NCI-H1436 (cell line): ENCODE results near the gene HMCN2.

ENCODE experiments used
- DNase-seq: peaks from one replicate; lab custom pipeline; 2025; lab: John Stamatoyannopoulos, UW

Gene HMCN2

DNA sequence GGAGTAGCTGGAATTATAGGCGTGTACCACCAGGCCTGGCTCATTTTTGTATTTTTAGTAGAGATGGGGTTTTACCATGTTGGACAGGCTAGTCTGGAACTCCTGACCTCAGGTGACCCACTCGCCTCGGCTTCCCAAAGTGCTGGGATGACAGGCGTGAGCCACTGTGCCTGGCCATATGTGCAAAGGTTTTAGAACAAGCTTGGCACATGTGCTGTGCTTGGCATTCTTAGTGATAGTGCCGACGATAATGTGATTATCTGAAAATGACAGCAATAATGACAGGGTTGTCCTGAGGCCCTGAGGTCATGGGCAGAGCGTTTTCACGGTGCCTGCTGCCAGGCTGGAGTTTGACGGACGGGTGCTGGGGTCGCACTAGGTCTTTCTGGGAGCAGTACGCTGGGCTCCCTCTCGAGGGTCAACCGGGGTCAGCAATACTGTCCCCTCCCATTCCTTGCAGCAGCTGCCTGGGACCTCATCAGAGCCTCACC lies 42.6 kb downstream of the HMCN2 start:
- DNase-seq = no peak

DNA sequence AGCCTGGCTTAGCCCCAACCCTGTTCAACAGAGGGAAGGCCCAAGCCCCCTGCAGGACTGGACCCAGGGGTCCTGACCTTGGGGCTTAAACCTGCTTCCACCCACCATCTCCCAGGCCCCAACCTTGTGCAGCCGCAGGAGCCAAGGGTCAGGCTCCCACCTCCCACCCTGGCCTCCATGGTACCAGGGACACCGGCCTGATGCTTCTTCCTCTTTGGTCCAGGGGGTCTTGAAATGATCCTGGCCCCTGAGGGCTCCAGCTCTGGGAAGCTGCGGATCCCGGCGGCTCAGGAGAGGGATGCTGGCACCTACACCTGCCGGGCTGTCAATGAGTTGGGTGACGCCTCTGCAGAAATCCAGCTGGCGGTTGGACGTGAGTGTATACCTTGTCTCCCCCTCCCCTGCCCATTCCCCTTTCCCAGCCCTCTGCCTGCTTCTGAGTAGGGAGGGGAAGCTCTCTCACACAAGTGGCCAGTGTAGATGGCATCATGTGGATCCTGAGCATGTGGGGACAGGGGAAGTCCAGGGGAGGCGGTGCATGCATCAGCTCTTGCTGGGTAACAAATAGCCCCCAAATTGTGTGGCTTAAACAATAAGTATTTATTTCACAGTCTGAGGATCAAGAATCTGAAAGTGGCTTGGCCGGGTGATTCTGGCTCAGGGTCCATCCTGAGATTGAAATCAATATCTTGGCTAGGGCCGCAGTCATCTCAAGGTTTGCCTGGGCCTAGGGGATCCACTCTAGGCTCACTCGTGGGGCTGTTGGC lies 44.3 kb downstream of the HMCN2 start:
- no peak for DNase-seq

DNA sequence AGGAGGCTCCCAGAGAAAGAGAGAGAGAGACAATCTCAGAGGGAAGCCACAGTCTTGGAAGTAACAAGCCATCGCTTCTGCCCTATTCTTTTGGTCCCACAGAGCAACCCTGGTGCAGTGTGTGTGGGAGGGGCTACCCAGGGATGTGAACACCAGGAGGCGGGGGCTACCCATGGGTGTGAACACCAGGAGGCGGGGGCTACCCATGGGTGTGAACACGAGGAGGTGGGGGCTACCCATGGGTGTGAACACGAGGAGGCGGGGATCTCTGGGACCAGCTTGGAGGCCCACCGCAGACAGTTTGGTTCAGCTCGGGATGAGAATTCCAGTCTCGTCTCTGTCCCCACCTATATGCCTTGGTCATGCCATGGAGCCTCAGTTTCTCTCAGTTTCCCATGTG lies 44.9 kb downstream of the HMCN2 start:
- DNase-seq = no peak

DNA sequence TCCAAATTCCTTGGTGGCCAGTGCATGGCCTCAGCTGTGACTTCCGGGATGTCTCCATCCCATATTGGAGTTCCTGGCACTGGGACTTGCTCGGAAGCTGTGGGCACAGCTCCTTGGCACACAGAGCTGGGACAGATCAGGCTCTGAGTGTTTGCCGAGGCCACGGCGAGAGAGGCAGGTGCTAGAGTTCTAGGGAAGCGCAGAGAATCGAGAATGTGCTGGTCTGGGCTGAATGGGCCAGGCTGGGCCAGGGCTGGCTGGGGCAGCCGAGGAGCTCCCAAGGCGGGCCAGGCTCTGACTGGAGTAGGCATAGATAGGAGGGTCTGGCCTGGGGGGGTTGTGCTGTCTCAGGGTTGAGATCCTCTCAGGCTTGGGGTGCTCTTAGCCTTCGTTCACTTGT lies 45.4 kb downstream of the HMCN2 start:
- DNase-seq = no peak

DNA sequence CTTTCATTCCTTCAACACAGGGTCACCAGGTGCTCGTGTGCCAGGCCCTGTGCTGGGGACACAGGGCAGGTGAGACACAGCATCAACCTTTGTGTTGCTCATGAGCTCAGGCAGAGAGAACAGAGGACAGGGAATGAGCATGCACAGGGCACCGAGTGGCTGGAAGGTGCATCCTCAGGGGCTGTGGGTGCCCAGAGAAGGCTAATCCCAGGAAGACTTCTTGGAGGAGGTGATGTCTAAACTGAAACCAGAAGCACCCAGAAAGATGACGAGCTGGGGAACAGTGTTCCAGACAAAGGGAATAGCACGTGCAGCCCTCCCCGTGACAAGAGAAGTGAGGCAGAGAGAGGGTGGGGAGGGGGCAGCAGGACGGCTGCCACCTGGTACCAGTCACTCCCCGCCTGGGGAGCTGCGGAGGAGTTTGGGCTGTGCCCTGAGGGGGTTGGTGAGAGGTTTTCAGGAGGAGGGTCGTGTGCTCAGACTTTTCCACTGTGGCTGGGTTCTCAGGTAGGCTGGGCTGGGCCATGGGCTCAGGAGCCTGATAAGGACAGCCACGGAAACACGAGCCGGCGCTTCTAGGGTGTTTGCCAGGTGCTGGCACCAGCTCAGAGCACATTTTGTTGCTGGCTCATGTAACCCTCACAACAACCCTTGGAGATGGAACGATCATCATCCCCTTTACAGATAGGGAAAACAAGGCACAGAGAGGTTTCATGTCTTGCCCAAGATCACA lies 46.0 kb downstream of the HMCN2 start:
- DNase-seq = no peak

DNA sequence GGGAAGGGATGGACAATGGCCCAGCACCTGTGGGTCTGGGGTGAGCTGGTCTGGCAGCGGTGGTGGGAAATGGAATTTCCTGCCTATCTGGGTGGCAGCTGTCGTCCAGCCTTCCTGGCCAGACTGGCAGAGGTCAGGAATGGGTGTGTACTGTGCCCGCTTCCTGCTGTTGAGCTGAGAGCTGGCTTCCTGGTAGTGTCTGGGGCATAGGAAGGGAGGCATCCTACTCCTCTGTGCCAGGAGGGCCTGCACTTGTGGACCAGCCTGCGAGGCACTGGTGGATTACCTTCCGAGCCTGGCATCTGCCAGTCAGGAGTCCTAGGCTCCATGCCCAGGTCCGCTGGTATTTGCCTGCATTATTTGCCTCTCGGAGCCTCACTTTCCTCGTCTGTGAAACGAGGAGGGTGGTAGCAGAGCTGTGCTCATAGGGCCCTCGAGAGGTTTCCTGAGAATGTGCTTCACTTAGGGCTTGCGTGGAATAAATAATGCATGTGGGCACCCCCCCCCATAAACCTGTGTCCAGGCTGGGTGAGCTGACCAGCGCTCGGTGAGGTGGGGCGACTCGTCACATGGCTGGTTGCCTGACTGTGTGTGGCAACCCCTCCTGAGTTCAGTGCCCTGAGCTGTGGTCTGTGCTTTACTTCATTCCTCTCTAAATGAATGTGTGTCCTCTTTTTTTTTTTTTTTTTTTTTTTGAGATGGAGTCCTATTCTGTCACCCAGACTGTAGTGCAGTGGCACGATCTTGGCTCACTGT lies 47.7 kb downstream of the HMCN2 start:
- DNase-seq = no peak

DNA sequence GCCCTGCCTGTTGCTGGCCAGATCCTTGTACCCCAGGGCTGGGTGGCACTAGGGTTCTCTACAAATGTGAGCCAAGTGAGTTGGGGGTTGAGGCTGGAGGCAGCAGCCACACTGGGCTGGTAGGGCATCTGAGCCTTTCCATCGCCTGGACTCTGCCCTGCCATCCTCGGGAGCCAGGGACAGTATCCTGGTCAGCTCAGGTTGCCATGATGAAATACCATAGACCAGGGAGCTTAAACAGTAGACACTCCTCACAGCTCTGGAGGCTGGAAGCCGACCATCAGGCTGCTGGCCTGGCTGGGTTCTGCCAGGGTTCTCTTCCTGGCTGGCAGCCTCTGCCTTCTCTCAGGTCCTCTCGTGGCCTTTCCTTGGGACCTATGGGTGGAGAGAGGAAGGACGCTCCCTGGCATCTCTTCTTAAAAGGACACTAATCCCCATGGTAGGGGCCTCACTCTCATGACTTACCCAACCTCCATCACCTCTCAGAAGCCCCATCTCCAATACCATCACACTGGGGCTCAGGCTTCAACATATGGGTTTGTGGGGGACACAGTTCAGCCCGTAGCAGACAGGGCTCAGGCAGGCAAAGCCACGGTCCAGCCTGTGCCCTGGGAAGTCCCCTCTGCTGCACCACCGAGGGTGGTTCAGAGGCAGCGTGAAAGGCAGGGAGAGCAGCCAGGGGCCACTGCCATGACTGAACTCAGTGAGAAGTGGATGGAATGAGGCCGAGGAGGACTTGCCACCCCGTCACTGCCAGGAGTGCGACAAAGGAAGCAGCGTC lies 50.1 kb downstream of the HMCN2 start:
- no peak for DNase-seq

DNA sequence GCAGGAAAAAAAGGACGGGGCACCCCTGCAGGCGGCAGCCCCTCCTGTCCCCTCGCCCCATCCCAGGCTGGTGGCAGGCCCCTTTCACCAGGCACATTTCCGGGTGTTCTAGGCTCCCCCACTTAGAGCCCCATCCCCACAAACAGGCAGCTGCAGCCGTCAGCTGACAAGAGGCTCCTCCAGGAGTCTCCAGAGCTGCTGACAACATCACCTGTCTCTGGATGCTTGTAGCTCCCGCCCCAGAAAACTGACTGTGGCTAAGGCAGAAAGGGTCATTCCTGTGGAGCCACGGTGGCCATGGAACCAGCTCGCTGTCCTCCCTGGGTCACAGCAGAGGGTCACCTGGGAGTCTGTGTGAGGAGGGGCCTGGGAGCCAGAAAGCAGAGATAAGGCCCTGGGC lies 50.9 kb downstream of the HMCN2 start:
- DNase-seq = no peak

DNA sequence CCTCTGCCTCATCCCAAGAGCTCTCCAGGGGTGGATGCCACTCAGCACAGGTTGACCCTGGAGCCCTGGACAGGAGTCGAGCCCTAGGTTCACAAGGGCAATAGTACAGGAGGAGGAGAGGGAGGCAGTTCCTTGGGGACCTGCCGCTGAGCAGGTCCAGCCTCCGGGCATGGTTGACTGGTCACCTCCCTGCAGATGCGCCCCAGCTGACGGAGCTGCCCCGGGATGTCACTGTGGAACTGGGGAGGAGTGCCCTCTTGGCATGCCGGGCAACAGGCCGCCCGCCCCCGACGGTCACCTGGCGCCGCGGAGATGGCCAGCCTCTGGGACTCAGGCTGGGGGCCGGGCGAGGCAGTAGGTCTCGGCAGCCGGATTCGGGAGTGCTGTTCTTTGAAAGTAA lies 53.7 kb downstream of the HMCN2 start:
- DNase-seq = no peak

DNA sequence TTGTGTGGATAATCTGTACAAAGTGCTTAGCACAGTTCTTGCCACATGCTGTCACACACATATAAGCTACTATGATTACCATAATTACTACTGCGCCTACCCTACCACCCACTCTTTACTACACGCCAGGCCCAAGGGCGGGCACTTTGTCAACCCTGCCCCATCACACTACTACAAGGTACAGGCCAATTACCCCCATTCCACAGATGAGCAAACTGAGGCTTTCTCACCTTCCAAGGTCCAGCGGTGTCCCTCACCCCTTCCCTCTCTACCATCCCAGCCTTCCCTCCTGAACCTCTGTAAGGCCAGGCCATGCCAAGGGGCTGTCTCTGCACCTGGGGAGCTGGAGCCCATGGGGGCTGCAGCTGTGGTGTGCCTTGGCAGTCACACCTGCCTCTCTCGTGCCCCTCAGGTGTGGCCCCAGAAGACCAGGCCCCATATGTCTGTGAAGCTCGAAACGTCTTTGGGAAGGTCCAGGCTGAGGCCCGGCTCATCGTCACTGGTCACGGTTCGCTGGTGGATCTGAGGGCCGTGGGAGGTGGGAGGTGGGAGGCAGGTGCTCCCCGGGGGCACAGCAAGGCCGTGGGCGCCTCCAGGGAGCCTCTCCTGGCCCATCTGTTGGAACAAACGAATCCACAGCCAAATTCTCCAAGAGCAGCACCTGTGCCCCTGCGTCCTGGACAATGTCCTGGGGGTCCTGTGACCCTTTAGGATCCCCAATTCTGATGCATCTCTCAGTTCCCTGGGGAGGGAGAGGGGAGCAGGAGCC lies 54.6 kb downstream of the HMCN2 start:
- no peak for DNase-seq

DNA sequence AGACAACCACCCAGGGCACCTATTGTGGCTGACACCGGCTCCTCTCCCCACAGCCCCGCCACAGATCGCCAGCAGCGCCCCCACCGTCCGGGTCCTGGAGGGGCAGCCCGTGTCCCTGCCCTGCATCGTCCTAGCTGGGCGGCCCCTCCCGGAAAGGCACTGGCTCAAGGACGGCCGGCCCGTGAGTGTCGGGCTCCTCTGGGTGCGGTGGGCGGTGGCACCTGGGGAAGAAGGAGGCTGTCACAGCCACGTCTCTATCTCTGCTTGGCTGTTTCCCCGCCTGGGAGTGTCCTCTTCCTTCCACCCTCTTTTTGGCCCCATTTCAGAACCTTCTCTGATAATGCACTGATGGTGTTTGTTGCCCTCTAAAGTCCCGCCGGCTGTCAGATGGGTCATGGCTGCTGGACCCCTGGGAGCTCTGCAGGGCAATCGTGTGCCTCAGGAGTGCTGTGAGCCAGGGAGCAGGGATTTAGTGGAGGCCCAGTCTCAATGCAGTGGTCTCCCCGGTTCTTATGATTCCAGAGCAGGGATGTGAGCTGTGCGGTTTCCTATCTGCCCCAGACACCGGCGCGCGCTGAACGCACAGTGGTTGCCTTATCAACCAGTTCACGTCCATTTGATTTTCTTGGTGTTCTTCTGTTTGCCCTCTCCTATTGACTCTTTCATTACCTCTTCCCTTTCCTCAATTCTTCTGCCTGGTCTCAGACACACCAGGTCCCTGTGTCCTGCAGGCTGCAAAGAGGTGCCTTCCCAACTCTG lies 55.3 kb downstream of the HMCN2 start:
- DNase-seq = no peak

DNA sequence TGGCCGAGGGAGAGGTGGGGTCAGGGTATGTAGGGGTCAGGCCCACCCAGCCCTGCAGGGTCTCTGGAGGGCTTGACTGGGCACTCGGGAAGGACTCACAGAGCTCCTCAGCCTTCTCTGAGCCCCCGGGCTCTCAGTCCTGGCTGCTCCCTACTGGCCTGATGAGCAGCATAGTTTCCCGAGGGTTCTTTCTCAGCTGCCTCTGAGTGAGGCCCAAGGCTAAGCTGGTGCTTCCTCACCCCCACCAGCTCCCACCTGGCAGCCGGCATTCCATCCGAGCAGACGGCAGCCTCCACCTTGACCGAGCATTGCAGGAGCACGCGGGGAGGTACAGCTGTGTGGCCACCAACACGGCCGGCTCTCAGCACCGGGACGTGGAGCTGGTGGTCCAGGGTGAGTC lies 56.0 kb downstream of the HMCN2 start:
- no peak for DNase-seq

DNA sequence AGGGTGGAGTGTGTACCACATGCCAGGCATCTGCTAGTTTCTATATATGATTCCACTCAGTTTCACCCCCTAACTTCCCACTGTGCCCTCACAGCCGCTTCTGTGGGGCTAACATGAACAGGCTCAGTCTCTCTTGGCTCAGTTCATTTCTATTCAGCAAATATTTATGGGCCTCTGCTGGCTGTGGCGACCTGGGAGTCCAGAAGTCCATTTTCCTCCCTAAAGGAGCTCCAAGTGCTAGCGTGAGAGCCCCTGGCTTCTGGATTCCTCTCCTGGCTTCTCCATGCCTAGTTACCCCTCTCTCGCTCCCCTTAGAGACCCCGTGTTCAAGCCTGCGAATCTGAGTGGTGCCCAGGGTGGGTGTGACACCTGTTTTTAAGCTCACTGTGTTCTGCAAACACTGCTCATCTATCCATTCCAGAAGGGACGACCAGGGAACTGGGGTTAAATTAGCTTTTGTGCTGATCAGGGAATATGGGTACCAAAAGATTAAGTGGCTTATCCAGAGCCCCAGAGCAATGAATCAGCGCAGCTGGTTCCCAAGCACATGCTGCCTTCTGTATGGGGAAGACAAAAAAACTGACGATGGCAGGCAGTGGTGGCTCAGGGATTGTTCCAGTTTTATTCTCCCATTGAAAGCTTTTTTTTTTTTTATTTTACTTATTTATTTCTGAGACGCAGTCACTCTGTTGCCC lies 57.6 kb downstream of the HMCN2 start:
- DNase-seq = no peak

DNA sequence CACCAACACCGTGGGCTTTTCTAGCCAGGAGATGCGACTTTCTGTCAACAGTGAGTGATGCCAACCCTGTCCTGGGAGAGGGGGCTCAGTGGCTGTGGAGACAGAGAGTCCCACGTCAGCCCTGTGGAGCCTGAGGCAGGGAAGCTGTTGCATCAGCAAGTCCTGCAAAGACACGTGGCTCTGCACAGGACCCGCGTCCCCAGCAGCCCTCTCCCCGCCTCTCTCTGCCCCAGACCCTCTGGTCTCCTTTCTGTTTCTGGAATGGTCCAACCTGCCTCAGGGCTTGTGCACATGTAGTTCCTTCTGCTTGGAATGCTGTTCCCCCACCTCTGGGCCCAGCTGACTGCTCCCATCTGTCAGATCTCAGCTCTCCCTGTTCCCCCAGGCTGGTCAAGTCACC lies 60.4 kb downstream of the HMCN2 start:
- DNase-seq = no peak

DNA sequence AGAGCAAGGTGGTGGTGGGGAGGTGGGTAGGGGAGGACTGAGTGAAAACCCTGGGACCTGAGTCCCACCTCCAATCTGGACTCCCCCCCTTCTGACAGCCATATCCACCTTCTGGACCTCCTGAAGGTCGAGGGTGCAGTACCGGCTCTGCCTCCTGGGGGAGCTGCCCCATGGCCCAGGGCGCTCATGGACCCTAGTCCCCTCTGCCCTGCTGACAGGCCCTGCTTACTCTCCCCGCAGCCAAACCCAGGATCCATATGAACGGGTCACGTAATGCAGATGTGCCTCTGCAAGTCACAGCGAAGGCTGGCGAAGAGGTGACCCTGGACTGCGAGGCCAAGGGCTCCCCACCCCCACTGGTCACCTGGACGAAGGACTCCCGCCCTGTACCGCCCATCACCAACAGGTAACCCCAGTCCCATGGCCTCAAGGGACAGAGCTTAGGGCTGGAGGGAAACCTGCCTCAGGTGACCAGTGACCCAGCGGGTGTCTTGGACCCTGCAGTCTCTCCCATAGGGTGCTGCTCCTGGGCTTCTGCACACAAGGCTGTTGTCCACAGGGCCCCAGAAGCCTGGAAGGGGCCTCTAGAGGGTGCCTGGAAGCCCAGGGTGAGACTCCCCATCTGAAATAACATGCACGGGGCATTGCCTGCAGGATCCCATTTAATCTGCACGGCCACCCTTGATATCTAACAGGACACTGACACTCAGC lies 61.7 kb downstream of the HMCN2 start:
- no peak for DNase-seq

DNA sequence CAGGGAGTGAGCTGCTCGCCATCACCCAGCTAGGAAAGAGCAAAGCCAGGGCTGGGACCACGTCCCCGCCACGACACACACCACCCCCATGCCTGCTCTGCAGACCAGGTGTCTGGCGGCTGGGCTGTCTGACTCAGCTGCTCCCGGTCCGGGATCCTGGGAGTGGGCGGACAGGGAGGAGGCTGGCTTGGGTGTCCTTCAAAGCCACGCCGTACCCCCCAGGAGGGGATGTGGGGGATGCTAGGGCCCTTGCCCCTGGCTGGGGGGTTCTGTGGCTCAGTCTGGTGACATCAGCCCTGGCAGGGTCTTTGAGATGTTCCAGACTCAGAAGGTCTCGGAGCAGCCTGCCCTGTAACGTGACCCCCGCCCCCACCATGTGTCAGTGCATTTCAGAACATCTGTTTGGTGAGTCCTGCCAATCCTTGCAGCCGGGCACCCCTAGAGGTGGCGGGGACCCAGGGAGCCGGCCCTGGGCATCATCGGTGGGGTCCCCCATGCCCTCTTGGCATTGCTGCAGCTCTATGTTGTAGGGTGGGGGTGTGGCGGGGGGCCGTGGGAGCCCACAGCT lies 62.3 kb downstream of the HMCN2 start:
- DNase-seq = no peak

DNA sequence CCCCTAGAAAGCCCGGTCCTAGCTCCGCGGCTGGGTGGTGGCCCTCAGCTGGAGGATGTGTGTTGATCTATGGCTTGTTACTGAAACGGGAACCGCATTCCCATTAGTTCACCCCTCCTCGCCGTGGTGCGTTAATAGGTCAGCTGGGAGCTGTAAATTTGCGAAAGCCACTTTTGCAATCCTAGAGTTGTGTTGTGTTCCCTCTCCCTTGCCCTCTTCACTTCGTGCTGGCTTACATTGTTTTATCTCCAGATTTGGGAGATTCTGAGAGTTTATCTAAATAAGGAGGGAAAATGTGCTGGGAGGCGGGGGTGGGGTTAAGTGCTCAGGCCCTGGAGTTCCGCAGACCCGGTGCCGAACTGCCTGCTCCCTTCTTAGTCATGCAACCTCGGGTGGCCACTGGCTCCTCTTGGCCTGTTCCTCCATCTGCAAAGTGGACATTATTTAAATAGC lies 62.8 kb downstream of the HMCN2 start:
- DNase-seq = no peak

DNA sequence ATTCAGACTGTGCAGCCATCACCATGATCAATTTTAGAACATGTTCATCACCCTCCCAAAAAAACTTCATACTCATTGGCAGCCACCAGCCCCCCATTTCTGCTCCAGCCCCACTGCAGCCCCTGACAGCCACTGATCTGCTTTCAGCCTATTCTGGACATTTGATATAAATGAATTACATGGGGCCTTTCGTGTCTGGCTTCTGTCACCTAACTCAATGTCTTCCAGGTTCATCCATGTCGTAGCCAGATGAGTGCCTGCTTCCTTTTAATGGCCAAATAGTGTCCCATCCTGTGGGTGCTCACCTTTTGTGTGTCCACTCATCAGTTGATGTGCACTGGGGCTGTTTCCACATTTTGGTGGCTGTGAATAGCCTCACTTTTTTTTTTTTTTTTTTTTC lies 63.5 kb downstream of the HMCN2 start:
- DNase-seq = no peak
